ENCODE data around the gene RNF112. TPM values are rescaled to one million over a fixed set of nuclear protein-coding genes. Genes with fewer than 3 reads are reported as not detected.

RNF112 gene
- polyA plus RNA-seq, 3 donors = 0.57 TPM; not detected in 2

DNA sequence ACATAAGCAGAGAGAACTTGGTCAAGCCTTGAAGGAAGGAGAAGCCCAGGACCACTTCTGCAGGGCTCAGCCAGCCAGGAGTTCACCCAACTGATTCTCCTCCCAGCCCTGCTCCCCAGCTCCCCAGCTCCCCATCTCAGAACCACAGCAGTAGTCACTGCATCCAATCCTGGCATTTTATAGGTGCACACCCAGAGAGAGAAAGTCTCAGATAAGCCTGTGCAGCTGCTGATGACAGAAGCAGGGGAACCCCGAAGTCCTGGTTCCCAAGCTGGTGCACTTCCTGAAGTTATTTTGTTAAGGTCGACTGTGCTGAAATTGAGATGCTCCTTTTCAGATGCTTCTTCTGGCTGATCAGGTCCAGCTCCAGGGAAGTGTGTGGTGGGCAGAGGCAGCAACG is 6.6 kb downstream of the RNF112 start:
- Histone ChIP-seq H3K9ac (ENCODE audit: insufficient read depth, low read length, poor library complexity, severe bottlenecking) (no peak overlapping the region), H3K9me3 (replicated peaks in 1 of 2; ENCODE audit: control insufficient read depth in 1 of 2, insufficient read depth in 1 of 2, low read length in 2 of 2) (no peaks in the 10 kb centered on the region), H3K27me3 (ENCODE audit: control insufficient read depth in 2 of 2, insufficient read depth in 2 of 2, low read length in 2 of 2) (no peaks in the 10 kb centered on the region), H3K4me2 (replicated peaks; ENCODE audit: extremely low read depth, low read length, poor library complexity, severe bottlenecking) (no peak overlapping the region), H3K4me1 (ENCODE audit: control insufficient read depth in 1 of 2, insufficient read depth in 2 of 2, low read length in 2 of 2) (peaks cover 3 to 7% of the 10 kb centered on the region in 2 donors), H3K27ac (ENCODE audit: low read depth in 1 of 2, low read length in 2 of 2) (no peak overlapping the region), H2AFZ (ENCODE audit: insufficient read depth, low read depth, low read length, poor library complexity, severe bottlenecking) (no peak overlapping the region), H4K20me1 (ENCODE audit: insufficient read depth, low read length) (no peaks in the 10 kb centered on the region), H3K4me3 (replicated peaks in 1 of 3; ENCODE audit: low read depth in 2 of 3, low read length in 3 of 3) (no peak overlapping the region), H3K79me2 (ENCODE audit: insufficient read depth, low read length) (no peaks in the 10 kb centered on the region), H3K36me3 (replicated peaks in 1 of 2; ENCODE audit: control insufficient read depth in 1 of 2, insufficient read depth in 2 of 2, low read length in 2 of 2) (no peaks in the 10 kb centered on the region)
- Mint-ChIP-seq H3K27ac (peak overlapping the region in 2 of 7 donors; percentile 53 to 58), H3K9me3 (no peaks in the 10 kb centered on the region), H3K4me3 (no peak overlapping the region), H3K4me1 (peaks cover 14% of the 10 kb centered on the region), H3K36me3 (no peaks in the 10 kb centered on the region), H3K27me3 (ENCODE audit: low read depth in 3 of 3) (peaks cover 2 to 11% (median 4%) of the 10 kb centered on the region in 3 donors)
- TF ChIP-seq, protein P1, sequence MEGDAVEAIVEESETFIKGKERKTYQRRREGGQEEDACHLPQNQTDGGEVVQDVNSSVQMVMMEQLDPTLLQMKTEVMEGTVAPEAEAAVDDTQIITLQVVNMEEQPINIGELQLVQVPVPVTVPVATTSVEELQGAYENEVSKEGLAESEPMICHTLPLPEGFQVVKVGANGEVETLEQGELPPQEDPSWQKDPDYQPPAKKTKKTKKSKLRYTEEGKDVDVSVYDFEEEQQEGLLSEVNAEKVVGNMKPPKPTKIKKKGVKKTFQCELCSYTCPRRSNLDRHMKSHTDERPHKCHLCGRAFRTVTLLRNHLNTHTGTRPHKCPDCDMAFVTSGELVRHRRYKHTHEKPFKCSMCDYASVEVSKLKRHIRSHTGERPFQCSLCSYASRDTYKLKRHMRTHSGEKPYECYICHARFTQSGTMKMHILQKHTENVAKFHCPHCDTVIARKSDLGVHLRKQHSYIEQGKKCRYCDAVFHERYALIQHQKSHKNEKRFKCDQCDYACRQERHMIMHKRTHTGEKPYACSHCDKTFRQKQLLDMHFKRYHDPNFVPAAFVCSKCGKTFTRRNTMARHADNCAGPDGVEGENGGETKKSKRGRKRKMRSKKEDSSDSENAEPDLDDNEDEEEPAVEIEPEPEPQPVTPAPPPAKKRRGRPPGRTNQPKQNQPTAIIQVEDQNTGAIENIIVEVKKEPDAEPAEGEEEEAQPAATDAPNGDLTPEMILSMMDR (IDR thresholded peaks at IDR 0.05) = no peak
- 56% methylated on average over 3 of the region's 3 CpGs for WGBS (ENCODE audit: insufficient coverage)
- peak in 1 of 3 donors; percentile 27 for DNase-seq
- intact Hi-C loops (cut with micrococcal nuclease) = loop anchor here in 1 of 2 donors (5.0 to 10.0 kb wide), 2 partner anchors 35 to 53 kb away; partner anchors contain the start of gene B9D1

GRCh38 chr17:19418251-19418992 is 7.4 kb downstream of the RNF112 start:
- Histone ChIP-seq H3K4me1 (ENCODE audit: control insufficient read depth in 1 of 2, insufficient read depth in 2 of 2, low read length in 2 of 2) (peaks cover 3 to 7% of the 10 kb centered on the region in 2 donors), H3K9me3 (replicated peaks in 1 of 2; ENCODE audit: control insufficient read depth in 1 of 2, insufficient read depth in 1 of 2, low read length in 2 of 2) (no peaks in the 10 kb centered on the region), H3K9ac (ENCODE audit: insufficient read depth, low read length, poor library complexity, severe bottlenecking) (no peak overlapping the region), H3K4me3 (replicated peaks in 1 of 3; ENCODE audit: low read depth in 2 of 3, low read length in 3 of 3) (no peak overlapping the region), H3K27me3 (ENCODE audit: control insufficient read depth in 2 of 2, insufficient read depth in 2 of 2, low read length in 2 of 2) (no peaks in the 10 kb centered on the region), H3K4me2 (replicated peaks; ENCODE audit: extremely low read depth, low read length, poor library complexity, severe bottlenecking) (no peak overlapping the region), H2AFZ (ENCODE audit: insufficient read depth, low read depth, low read length, poor library complexity, severe bottlenecking) (no peak overlapping the region), H4K20me1 (ENCODE audit: insufficient read depth, low read length) (no peaks in the 10 kb centered on the region), H3K27ac (ENCODE audit: low read depth in 1 of 2, low read length in 2 of 2) (no peak overlapping the region), H3K79me2 (ENCODE audit: insufficient read depth, low read length) (no peaks in the 10 kb centered on the region), H3K36me3 (replicated peaks in 1 of 2; ENCODE audit: control insufficient read depth in 1 of 2, insufficient read depth in 2 of 2, low read length in 2 of 2) (no peaks in the 10 kb centered on the region)
- Mint-ChIP-seq H3K4me1 (peaks cover 14% of the 10 kb centered on the region), H3K36me3 (no peaks in the 10 kb centered on the region), H3K9me3 (no peaks in the 10 kb centered on the region), H3K27ac (peak overlapping the region in 4 of 7 donors; percentile 11 to 77 (median 36)), H3K4me3 (no peak overlapping the region), H3K27me3 (ENCODE audit: low read depth in 3 of 3) (peaks cover under 1 to 8% (median 2%) of the 10 kb centered on the region in 3 donors)
- 37% methylated on average over 3 of the region's 7 CpGs for WGBS (ENCODE audit: insufficient coverage)
- TF ChIP-seq, protein P1 (IDR thresholded peaks at IDR 0.05) = peak; percentile 46
- peak; percentile 68 to 86 (median 72) for DNase-seq
- intact Hi-C loops (cut with micrococcal nuclease) = loop anchor here in 1 of 2 donors (5.0 to 10.0 kb wide), 2 partner anchors 36 to 54 kb away; partner anchors contain the start of gene B9D1
